ENCODE data around the gene ITPRIPL2. TPM values are rescaled to one million over a fixed set of nuclear protein-coding genes. Genes with fewer than 3 reads are reported as not detected.

ITPRIPL2 gene
- total and polyA plus RNA-seq, 7 donors, result 4.7 to 17.9 (median 14.8) TPM

GRCh38 chr16:19098173-19098572 lies 15.6 kb upstream of the ITPRIPL2 start:
- no peak overlapping the region for H3K27ac ChIP-seq
- intact Hi-C loops (cut with DNase I), result no loop called here
- TF ChIP-seq, protein P1, sequence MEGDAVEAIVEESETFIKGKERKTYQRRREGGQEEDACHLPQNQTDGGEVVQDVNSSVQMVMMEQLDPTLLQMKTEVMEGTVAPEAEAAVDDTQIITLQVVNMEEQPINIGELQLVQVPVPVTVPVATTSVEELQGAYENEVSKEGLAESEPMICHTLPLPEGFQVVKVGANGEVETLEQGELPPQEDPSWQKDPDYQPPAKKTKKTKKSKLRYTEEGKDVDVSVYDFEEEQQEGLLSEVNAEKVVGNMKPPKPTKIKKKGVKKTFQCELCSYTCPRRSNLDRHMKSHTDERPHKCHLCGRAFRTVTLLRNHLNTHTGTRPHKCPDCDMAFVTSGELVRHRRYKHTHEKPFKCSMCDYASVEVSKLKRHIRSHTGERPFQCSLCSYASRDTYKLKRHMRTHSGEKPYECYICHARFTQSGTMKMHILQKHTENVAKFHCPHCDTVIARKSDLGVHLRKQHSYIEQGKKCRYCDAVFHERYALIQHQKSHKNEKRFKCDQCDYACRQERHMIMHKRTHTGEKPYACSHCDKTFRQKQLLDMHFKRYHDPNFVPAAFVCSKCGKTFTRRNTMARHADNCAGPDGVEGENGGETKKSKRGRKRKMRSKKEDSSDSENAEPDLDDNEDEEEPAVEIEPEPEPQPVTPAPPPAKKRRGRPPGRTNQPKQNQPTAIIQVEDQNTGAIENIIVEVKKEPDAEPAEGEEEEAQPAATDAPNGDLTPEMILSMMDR (IDR thresholded peaks at IDR 0.05), result no peak
- no peak for ATAC-seq
- no peak overlapping the region for H3K4me3 ChIP-seq
- no peak for DNase-seq
- H3K36me3 ChIP-seq (ENCODE audit: insufficient read depth in 1 of 2, low read depth in 1 of 2), result no peaks in the 10 kb centered on the region
- no peaks in the 10 kb centered on the region for H3K27me3 ChIP-seq (ENCODE audit: insufficient read depth in 3 of 3, low read length in 2 of 3)
- WGBS, 3 donors, result 90 to 92% (median 92%) methylated on average over 1 of the region's 1 CpG
- no peaks in the 10 kb centered on the region for H3K4me1 ChIP-seq
- no peaks in the 10 kb centered on the region for H3K9me3 ChIP-seq

GRCh38 chr16:19102187-19102872 lies 11.4 kb upstream of the ITPRIPL2 start:
- 43 to 51% (median 45%) methylated on average over 16 of the region's 16 CpGs for WGBS, 3 donors
- no peak for DNase-seq
- no peaks in the 10 kb centered on the region for H3K9me3 ChIP-seq
- TF ChIP-seq, protein P1 (IDR thresholded peaks at IDR 0.05), result no peak
- no peaks in the 10 kb centered on the region for H3K27me3 ChIP-seq (ENCODE audit: insufficient read depth in 3 of 3, low read length in 2 of 3)
- no peaks in the 10 kb centered on the region for H3K36me3 ChIP-seq (ENCODE audit: insufficient read depth in 1 of 2, low read depth in 1 of 2)
- H3K27ac ChIP-seq, result no peak overlapping the region
- H3K4me3 ChIP-seq, result no peak overlapping the region
- no peak for ATAC-seq
- H3K4me1 ChIP-seq, result no peaks in the 10 kb centered on the region
- intact Hi-C loops (cut with DNase I), result loop anchor here in 1 of 2 donors (5.0 kb wide), 1 partner anchor 45 kb away; no protein-coding TSS in a partner anchor

DNA sequence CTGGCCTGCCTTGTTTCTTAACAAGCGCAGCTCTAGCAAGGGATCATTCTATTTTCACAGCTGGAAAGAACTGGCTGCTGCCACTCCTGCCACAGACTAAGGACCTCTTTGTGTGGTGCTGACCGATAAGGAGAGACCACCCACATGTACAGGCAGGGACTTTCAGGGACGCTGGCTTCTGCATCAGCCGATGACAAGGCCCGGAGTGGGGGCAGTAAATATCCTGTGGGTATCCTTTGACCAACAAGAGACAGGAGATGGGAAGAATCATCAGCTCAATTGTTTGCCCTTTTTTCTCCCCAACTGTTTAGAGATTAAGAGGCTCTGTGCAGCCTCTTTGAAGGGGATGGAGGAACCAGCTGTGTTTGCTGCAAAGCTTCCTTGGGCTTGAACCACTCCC lies 9.2 kb upstream of the ITPRIPL2 start:
- ATAC-seq, result no peak
- intact Hi-C loops (cut with DNase I), result loop anchor here in 1 of 2 donors (5.0 kb wide), 1 partner anchor 43 kb away; no protein-coding TSS in a partner anchor
- 56 to 71% (median 68%) methylated on average over 5 of the region's 5 CpGs for WGBS, 3 donors
- H3K4me3 ChIP-seq, result no peak overlapping the region
- no peaks in the 10 kb centered on the region for H3K36me3 ChIP-seq (ENCODE audit: insufficient read depth in 1 of 2, low read depth in 1 of 2)
- TF ChIP-seq, protein P1 (IDR thresholded peaks at IDR 0.05), result no peak
- H3K4me1 ChIP-seq, result no peaks in the 10 kb centered on the region
- H3K27ac ChIP-seq, result no peak overlapping the region
- H3K27me3 ChIP-seq (ENCODE audit: insufficient read depth in 3 of 3, low read length in 2 of 3), result no peaks in the 10 kb centered on the region
- no peak for DNase-seq
- no peaks in the 10 kb centered on the region for H3K9me3 ChIP-seq

GRCh38 chr16:19105131-19105530 lies 8.6 kb upstream of the ITPRIPL2 start:
- no peak for ATAC-seq
- H3K9me3 ChIP-seq, result no peaks in the 10 kb centered on the region
- 81 to 82% (median 82%) methylated on average over 6 of the region's 6 CpGs for WGBS, 3 donors

More at GRCh38 chr16:19105131-19105530, 8.6 kb upstream of the ITPRIPL2 start:
- Histone ChIP-seq H3K27me3 (ENCODE audit: insufficient read depth in 3 of 3, low read length in 2 of 3) (no peaks in the 10 kb centered on the region), H3K27ac (no peak overlapping the region), H3K4me1 (no peaks in the 10 kb centered on the region), H3K4me3 (no peak overlapping the region), H3K36me3 (ENCODE audit: insufficient read depth in 1 of 2, low read depth in 1 of 2) (no peaks in the 10 kb centered on the region)
- no peak for DNase-seq
- intact Hi-C loops (cut with DNase I), result no loop called here
- TF ChIP-seq, protein P1 (IDR thresholded peaks at IDR 0.05), result no peak

All from psoas muscle (tissue), 8 donors.